HEK293 (cell line): Measurements from ENCODE around the gene IGF1R.

Experiments used
- CTCF ChIP-seq: fragments of 450-650 bp; formaldehyde crosslinking; IDR thresholded peaks from 2 replicates; pipeline ENCODE4 v1.5.1; 2016; ENCODE audit warnings: missing biosample characterization, missing genetic modification characterization
- KLF10 ChIP-seq: fragments of 450-650 bp; IDR thresholded peaks from 2 replicates; pipeline ENCODE4 v1.5.1; 2018; ENCODE audit warnings: missing biosample characterization, mild to moderate bottlenecking, missing genetic modification characterization
- KLF7 ChIP-seq: fragments of 450-650 bp; formaldehyde crosslinking; IDR thresholded peaks from 2 replicates; pipeline ENCODE4 v1.5.1; 2016; ENCODE audit warnings: missing biosample characterization, missing genetic modification characterization, borderline replicate concordance
- MZF1 ChIP-seq: fragments of 450-650 bp; formaldehyde crosslinking; IDR thresholded peaks from 2 replicates; pipeline ENCODE4 v1.5.1; 2017; ENCODE audit warnings: missing biosample characterization, missing genetic modification characterization, borderline replicate concordance
- PRDM1 ChIP-seq: fragments of 450-650 bp; formaldehyde crosslinking; IDR thresholded peaks from 2 replicates; pipeline ENCODE4; 2016; ENCODE audit warnings: missing biosample characterization, missing genetic modification characterization
- PRDM4 ChIP-seq: fragments of 450-650 bp; formaldehyde crosslinking; IDR thresholded peaks from 2 replicates; pipeline ENCODE4 v1.5.1; 2017; ENCODE audit warnings: missing biosample characterization, missing genetic modification characterization
- SP7 ChIP-seq: fragments of 450-650 bp; formaldehyde crosslinking; IDR thresholded peaks from 2 replicates; pipeline ENCODE4 v1.5.1; 2016; ENCODE audit warnings: missing biosample characterization, missing genetic modification characterization
- YY2 ChIP-seq: fragments of 450-650 bp; formaldehyde crosslinking; IDR thresholded peaks from 2 replicates; pipeline ENCODE4 v1.5.1; 2016; ENCODE audit warnings: missing biosample characterization, missing genetic modification characterization
- ZBTB10 ChIP-seq: fragments of 450-650 bp; formaldehyde crosslinking; IDR thresholded peaks from 2 replicates; pipeline ENCODE4 v1.5.1; 2016; ENCODE audit warnings: missing biosample characterization, missing genetic modification characterization
- ZBTB48 ChIP-seq: fragments of 450-650 bp; formaldehyde crosslinking; IDR thresholded peaks from 2 replicates; pipeline ENCODE4 v1.5.1; 2016; ENCODE audit warnings: missing biosample characterization, missing genetic modification characterization
- ZFP69B ChIP-seq: fragments of 450-650 bp; formaldehyde crosslinking; IDR thresholded peaks from 2 replicates; pipeline ENCODE4 v1.5.1; 2016; ENCODE audit warnings: missing biosample characterization, missing genetic modification characterization
- ZNF132 ChIP-seq: fragments of 450-650 bp; formaldehyde crosslinking; IDR thresholded peaks from 2 replicates; pipeline ENCODE4 v1.5.1; 2017; ENCODE audit warnings: missing biosample characterization, missing genetic modification characterization, borderline replicate concordance
- ZNF140 ChIP-seq: fragments of 450-650 bp; formaldehyde crosslinking; IDR thresholded peaks from 2 replicates; pipeline ENCODE4 v1.5.1; 2016; ENCODE audit warnings: missing biosample characterization, missing genetic modification characterization
- ZNF169 ChIP-seq: fragments of 450-650 bp; formaldehyde crosslinking; IDR thresholded peaks from 2 replicates; pipeline ENCODE4 v1.5.1; 2016; ENCODE audit warnings: missing biosample characterization, missing genetic modification characterization
- ZNF19 ChIP-seq: fragments of 450-650 bp; formaldehyde crosslinking; IDR thresholded peaks from 2 replicates; pipeline ENCODE4; 2016; ENCODE audit warnings: missing biosample characterization, missing genetic modification characterization, low read depth
- ZNF248 ChIP-seq: fragments of 450-650 bp; formaldehyde crosslinking; IDR thresholded peaks from 2 replicates; pipeline ENCODE4 v1.5.1; 2017; ENCODE audit warnings: missing biosample characterization, missing genetic modification characterization
- ZNF292 ChIP-seq: fragments of 450-650 bp; formaldehyde crosslinking; IDR thresholded peaks from 2 replicates; pipeline ENCODE4 v1.5.1; 2016; ENCODE audit warnings: low read depth, missing biosample characterization, missing genetic modification characterization, borderline replicate concordance
- ZNF354C ChIP-seq: fragments of 450-650 bp; formaldehyde crosslinking; IDR thresholded peaks from 2 replicates; pipeline ENCODE4 v1.5.1; 2016; ENCODE audit warnings: missing biosample characterization, missing genetic modification characterization, low read depth, borderline replicate concordance
- ZNF37A ChIP-seq: fragments of 450-650 bp; IDR thresholded peaks from 2 replicates; pipeline ENCODE4 v1.5.1; 2018; ENCODE audit warnings: missing biosample characterization, missing genetic modification characterization
- ZNF398 ChIP-seq: fragments of 450-650 bp; formaldehyde crosslinking; IDR thresholded peaks from 2 replicates; pipeline ENCODE4 v1.5.1; 2017; ENCODE audit warnings: missing biosample characterization, missing genetic modification characterization
- ZNF548 ChIP-seq: fragments of 450-650 bp; formaldehyde crosslinking; IDR thresholded peaks from 2 replicates; pipeline ENCODE4 v1.5.1; 2016; ENCODE audit warnings: missing biosample characterization, missing genetic modification characterization
- ZNF610 ChIP-seq: fragments of 450-650 bp; formaldehyde crosslinking; IDR thresholded peaks from 2 replicates; pipeline ENCODE4 v1.5.1; 2016; ENCODE audit warnings: missing biosample characterization, missing genetic modification characterization, borderline replicate concordance
- ZNF645 ChIP-seq: fragments of 450-650 bp; formaldehyde crosslinking; IDR thresholded peaks from 2 replicates; pipeline ENCODE4; 2016; ENCODE audit warnings: missing biosample characterization, missing genetic modification characterization
- ZNF664 ChIP-seq: fragments of 450-650 bp; formaldehyde crosslinking; IDR thresholded peaks from 2 replicates; pipeline ENCODE4 v1.5.1; 2016; ENCODE audit warnings: missing biosample characterization, missing genetic modification characterization
- ZNF704 ChIP-seq: fragments of 450-650 bp; formaldehyde crosslinking; IDR thresholded peaks from 2 replicates; pipeline ENCODE4 v1.5.1; 2016; ENCODE audit warnings: missing biosample characterization, missing genetic modification characterization
- ZNF792 ChIP-seq: fragments of 450-650 bp; formaldehyde crosslinking; IDR thresholded peaks from 2 replicates; pipeline ENCODE4 v1.5.1; 2016; ENCODE audit warnings: missing biosample characterization, missing genetic modification characterization
- ZXDB ChIP-seq: fragments of 450-650 bp; formaldehyde crosslinking; IDR thresholded peaks from 2 replicates; pipeline ENCODE4 v1.5.1; 2016; ENCODE audit warnings: missing biosample characterization, missing genetic modification characterization

IGF1R gene

GRCh38 chr15:98727115-98728040 lies 79.0 kb downstream of the IGF1R start (continued):
- TF ChIP-seq ZNF398 (tag by site-specific recombination) = no peak
- no peak for TF ChIP-seq ZNF292 (tag by site-specific recombination)
- no peak for TF ChIP-seq ZNF19 (tag by site-specific recombination)
- no peak for TF ChIP-seq ZNF645 (tag by site-specific recombination)
- no peak for TF ChIP-seq ZBTB48
- TF ChIP-seq MZF1 (tag by site-specific recombination) = no peak
- no peak for TF ChIP-seq YY2
- no peak for TF ChIP-seq ZNF610
- no peak for TF ChIP-seq ZNF664
- no peak for TF ChIP-seq ZNF37A (tag by site-specific recombination)
- peak; percentile 29; the same call in 1 of the 2 replicates for TF ChIP-seq PRDM1 (tag by site-specific recombination)
- TF ChIP-seq ZNF140 (tag by site-specific recombination) = no peak
- no peak for TF ChIP-seq ZNF169 (tag by site-specific recombination)
- no peak for TF ChIP-seq ZBTB10 (tag by site-specific recombination)
- TF ChIP-seq ZNF792 (tag by site-specific recombination) = no peak
- TF ChIP-seq KLF7 = no peak
- no peak for TF ChIP-seq KLF10 (tag by site-specific recombination)
- TF ChIP-seq ZXDB (tag by site-specific recombination) = peak; percentile 48; the same call in 1 of the 2 replicates
- no peak for TF ChIP-seq ZNF548 (tag by site-specific recombination)
- TF ChIP-seq ZNF132 (tag by site-specific recombination) = no peak
- no peak for TF ChIP-seq CTCF (tag by site-specific recombination)
- no peak for TF ChIP-seq ZNF248
- TF ChIP-seq SP7 (tag by site-specific recombination) = peak; percentile 45
- TF ChIP-seq ZFP69B (tag by site-specific recombination) = peak; percentile 95
- TF ChIP-seq ZNF704 (tag by site-specific recombination) = no peak
- no peak for TF ChIP-seq ZNF354C (tag by site-specific recombination)
- TF ChIP-seq PRDM4 (tag by site-specific recombination) = no peak; the same call in 1 of the 2 replicates
